ENCODE data around the gene CLASRP. TPM values are rescaled to one million over a fixed set of nuclear protein-coding genes. Genes with fewer than 3 reads are reported as not detected.

Gene CLASRP
- total RNA-seq, 1 experiment from 2014 or later = 87.1 TPM

DNA sequence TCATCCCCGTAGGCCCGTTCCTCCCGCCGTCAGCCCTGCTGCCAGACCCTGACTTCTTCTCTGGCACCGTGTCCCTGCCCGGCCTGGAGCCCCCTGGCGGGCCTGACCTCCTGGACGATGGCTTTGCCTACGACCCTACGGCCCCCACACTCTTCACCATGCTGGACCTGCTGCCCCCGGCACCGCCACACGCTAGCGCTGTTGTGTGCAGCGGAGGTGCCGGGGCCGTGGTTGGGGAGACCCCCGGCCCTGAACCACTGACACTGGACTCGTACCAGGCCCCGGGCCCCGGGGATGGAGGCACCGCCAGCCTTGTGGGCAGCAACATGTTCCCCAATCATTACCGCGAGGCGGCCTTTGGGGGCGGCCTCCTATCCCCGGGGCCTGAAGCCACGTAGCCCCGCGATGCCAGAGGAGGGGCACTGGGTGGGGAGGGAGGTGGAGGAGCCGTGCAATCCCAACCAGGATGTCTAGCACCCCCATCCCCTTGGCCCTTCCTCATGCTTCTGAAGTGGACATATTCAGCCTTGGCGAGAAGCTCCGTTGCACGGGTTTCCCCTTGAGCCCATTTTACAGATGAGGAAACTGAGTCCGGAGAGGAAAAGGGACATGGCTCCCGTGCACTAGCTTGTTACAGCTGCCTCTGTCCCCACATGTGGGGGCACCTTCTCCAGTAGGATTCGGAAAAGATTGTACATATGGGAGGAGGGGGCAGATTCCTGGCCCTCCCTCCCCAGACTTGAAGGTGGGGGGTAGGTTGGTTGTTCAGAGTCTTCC lies 1.3 kb upstream of the CLASRP start:
- no CpG with 5 or more reads among the region's 37 CpGs for WGBS (ENCODE audit: extremely low coverage, insufficient read length, low lambda C conversion rate)
- Histone ChIP-seq H4K8ac (replicated peaks; ENCODE audit: insufficient read length, low read depth, low read length) (no peak overlapping the region), H3K56ac (ENCODE audit: insufficient read length, low read depth, low read length) (no peak overlapping the region), H2BK5ac (ENCODE audit: insufficient read length, low read length) (no peak overlapping the region), H2AK5ac (ENCODE audit: insufficient read length, low read length) (no peak overlapping the region), H3K4ac (ENCODE audit: low read depth, low read length) (no peak overlapping the region), H2BK12ac (ENCODE audit: insufficient read length, low read depth, low read length) (no peak overlapping the region), H3K23ac (ENCODE audit: insufficient read length, low read depth, low read length) (no peak overlapping the region), H3K4me2 (ENCODE audit: insufficient read depth, insufficient read length, low read length) (no peak overlapping the region), H4K20me1 (ENCODE audit: control insufficient read depth, insufficient read depth, insufficient read length) (no peaks in the 10 kb centered on the region), H3K14ac (ENCODE audit: insufficient read depth, low read length) (no peak overlapping the region), H3K4me1 (ENCODE audit: insufficient read depth, low read length) (no peaks in the 10 kb centered on the region; the same call in 1 of the 2 replicates), H3K9ac (ENCODE audit: extremely low read depth, insufficient read length, low read length) (no peak overlapping the region), H4K5ac (ENCODE audit: insufficient read length, low read depth, low read length) (no peak overlapping the region), H2BK120ac (ENCODE audit: low read depth, low read length, poor library complexity, severe bottlenecking) (no peak overlapping the region), H4K91ac (ENCODE audit: insufficient read length, low read depth, low read length) (no peak overlapping the region), H3K79me1 (ENCODE audit: insufficient read depth, low read depth, low read length, poor library complexity, severe bottlenecking) (peaks cover 14% of the 10 kb centered on the region), H2BK15ac (ENCODE audit: low read depth, low read length) (no peak overlapping the region), H3K27me3 (ENCODE audit: insufficient read depth, low read length) (no peaks in the 10 kb centered on the region), H3K18ac (ENCODE audit: insufficient read length, low read depth, low read length) (no peak overlapping the region), H2AFZ (ENCODE audit: low read length) (no peak overlapping the region), H3K27ac (ENCODE audit: insufficient read length, low read depth, low read length) (no peak overlapping the region), H3K9me3 (ENCODE audit: control insufficient read depth, low read depth, low read length) (no peaks in the 10 kb centered on the region), H3K79me2 (ENCODE audit: insufficient read depth, low read length) (peaks cover 10% of the 10 kb centered on the region; the same call in 1 of the 2 replicates), H2BK20ac (ENCODE audit: low read depth, low read length, poor library complexity, severe bottlenecking) (no peak overlapping the region), H3K23me2 (ENCODE audit: insufficient read length, low read depth, low read length, poor library complexity, severe bottlenecking) (peaks cover 6% of the 10 kb centered on the region), H3T11ph (ENCODE audit: low read length) (no peak overlapping the region)
- H3K4me3 Mint-ChIP-seq = peak overlapping the region in 1 of 2 experiments; percentile 61; a peak in 2 of 5 replicates
- no peaks in the 10 kb centered on the region; a peak in 2 of 5 replicates for H3K9me3 Mint-ChIP-seq
- TF ChIP-seq, protein P1, sequence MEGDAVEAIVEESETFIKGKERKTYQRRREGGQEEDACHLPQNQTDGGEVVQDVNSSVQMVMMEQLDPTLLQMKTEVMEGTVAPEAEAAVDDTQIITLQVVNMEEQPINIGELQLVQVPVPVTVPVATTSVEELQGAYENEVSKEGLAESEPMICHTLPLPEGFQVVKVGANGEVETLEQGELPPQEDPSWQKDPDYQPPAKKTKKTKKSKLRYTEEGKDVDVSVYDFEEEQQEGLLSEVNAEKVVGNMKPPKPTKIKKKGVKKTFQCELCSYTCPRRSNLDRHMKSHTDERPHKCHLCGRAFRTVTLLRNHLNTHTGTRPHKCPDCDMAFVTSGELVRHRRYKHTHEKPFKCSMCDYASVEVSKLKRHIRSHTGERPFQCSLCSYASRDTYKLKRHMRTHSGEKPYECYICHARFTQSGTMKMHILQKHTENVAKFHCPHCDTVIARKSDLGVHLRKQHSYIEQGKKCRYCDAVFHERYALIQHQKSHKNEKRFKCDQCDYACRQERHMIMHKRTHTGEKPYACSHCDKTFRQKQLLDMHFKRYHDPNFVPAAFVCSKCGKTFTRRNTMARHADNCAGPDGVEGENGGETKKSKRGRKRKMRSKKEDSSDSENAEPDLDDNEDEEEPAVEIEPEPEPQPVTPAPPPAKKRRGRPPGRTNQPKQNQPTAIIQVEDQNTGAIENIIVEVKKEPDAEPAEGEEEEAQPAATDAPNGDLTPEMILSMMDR (conservative IDR thresholded peaks at IDR 0.05) = 0 out of 3 replicates have a peak, but pooled peaks have one; percentile 16
- no peaks in the 10 kb centered on the region for H3K27me3 Mint-ChIP-seq (ENCODE audit: low read depth)
- no peak overlapping the region for H3K27ac Mint-ChIP-seq
- peaks cover 10 to 13% of the 10 kb centered on the region in 2 experiments for H3K4me1 Mint-ChIP-seq
- peaks cover 18 to 50% (median 36%) of the 10 kb centered on the region in 3 experiments; a peak in 6 of 7 replicates for H3K36me3 Mint-ChIP-seq (ENCODE audit: insufficient read depth in 1 of 3, low read depth in 3 of 3)
- no peak for DNase-seq
